ENCODE results near the gene UFD1.

The UFD1 gene

DNA sequence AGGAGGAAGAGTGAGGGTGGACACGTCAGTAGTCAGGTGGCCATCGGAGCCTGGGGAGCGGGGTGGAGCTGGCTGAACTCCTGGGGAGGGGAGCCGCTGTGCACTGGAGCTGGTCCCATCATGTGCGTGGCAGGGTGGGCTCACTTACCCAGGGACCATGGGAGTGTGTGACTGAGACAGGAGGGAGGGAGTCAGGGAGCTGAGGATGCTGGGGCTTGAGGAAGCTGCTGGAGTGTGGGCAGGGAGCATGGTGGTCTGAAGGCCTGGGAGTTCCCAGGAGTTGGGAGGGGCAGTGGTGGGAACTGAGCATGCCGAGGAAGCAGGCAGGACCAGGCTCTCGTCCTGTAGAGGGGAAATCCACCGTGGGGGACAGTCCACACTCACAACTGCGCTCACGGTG is 27.2 kb upstream of the UFD1 start:
- H3K9ac ChIP-seq, result no peak overlapping the region
- no peaks in the 10 kb centered on the region for H3K79me2 ChIP-seq
- no peak overlapping the region for H2AFZ ChIP-seq
- no peaks in the 10 kb centered on the region for H3K9me3 ChIP-seq (ENCODE audit: control insufficient read depth, low read length)
- no peak overlapping the region for H3K4me2 ChIP-seq (ENCODE audit: low read length)
- no peaks in the 10 kb centered on the region for H3K27me3 ChIP-seq (ENCODE audit: control insufficient read depth, insufficient read depth, low read length)
- no peaks in the 10 kb centered on the region for H3K36me3 ChIP-seq (ENCODE audit: control insufficient read depth, insufficient read depth, low read length)
- H3K27ac ChIP-seq, result no peak overlapping the region
- TF ChIP-seq, protein P1, sequence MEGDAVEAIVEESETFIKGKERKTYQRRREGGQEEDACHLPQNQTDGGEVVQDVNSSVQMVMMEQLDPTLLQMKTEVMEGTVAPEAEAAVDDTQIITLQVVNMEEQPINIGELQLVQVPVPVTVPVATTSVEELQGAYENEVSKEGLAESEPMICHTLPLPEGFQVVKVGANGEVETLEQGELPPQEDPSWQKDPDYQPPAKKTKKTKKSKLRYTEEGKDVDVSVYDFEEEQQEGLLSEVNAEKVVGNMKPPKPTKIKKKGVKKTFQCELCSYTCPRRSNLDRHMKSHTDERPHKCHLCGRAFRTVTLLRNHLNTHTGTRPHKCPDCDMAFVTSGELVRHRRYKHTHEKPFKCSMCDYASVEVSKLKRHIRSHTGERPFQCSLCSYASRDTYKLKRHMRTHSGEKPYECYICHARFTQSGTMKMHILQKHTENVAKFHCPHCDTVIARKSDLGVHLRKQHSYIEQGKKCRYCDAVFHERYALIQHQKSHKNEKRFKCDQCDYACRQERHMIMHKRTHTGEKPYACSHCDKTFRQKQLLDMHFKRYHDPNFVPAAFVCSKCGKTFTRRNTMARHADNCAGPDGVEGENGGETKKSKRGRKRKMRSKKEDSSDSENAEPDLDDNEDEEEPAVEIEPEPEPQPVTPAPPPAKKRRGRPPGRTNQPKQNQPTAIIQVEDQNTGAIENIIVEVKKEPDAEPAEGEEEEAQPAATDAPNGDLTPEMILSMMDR (IDR thresholded peaks at IDR 0.05), result no peak
- H3K4me1 ChIP-seq, result no peaks in the 10 kb centered on the region
- H3K4me3 ChIP-seq (ENCODE audit: low read depth, low read length), result no peak overlapping the region

DNA sequence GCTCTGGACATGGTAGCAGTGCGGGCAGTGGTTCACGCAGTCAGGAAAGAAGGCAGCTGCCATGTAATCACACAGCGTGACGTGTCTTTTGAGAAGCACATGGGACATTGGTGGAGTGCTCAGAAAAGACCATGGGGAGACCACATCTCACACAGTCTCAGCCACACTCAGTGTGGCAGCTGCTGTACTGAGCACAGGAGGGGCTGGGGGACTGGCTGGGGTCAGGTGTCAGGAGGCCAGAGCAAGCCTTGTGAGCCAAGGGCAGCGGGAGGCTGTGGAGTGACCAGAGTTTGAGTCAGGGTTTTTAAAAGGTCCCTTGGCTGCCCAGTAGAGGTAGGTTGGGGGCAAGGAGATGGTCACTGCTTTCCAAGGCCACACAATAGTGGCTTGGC is 26.7 kb upstream of the UFD1 start:
- H3K4me2 ChIP-seq (ENCODE audit: low read length), result no peak overlapping the region
- no peaks in the 10 kb centered on the region for H3K79me2 ChIP-seq
- no peaks in the 10 kb centered on the region for H3K4me1 ChIP-seq
- H3K9me3 ChIP-seq (ENCODE audit: control insufficient read depth, low read length), result no peaks in the 10 kb centered on the region
- no peak overlapping the region for H3K27ac ChIP-seq
- no peak overlapping the region for H2AFZ ChIP-seq
- TF ChIP-seq, protein P1 (IDR thresholded peaks at IDR 0.05), result no peak
- no peak overlapping the region for H3K9ac ChIP-seq
- no peaks in the 10 kb centered on the region for H3K36me3 ChIP-seq (ENCODE audit: control insufficient read depth, insufficient read depth, low read length)
- H3K27me3 ChIP-seq (ENCODE audit: control insufficient read depth, insufficient read depth, low read length), result no peaks in the 10 kb centered on the region
- H3K4me3 ChIP-seq (ENCODE audit: low read depth, low read length), result no peak overlapping the region

DNA sequence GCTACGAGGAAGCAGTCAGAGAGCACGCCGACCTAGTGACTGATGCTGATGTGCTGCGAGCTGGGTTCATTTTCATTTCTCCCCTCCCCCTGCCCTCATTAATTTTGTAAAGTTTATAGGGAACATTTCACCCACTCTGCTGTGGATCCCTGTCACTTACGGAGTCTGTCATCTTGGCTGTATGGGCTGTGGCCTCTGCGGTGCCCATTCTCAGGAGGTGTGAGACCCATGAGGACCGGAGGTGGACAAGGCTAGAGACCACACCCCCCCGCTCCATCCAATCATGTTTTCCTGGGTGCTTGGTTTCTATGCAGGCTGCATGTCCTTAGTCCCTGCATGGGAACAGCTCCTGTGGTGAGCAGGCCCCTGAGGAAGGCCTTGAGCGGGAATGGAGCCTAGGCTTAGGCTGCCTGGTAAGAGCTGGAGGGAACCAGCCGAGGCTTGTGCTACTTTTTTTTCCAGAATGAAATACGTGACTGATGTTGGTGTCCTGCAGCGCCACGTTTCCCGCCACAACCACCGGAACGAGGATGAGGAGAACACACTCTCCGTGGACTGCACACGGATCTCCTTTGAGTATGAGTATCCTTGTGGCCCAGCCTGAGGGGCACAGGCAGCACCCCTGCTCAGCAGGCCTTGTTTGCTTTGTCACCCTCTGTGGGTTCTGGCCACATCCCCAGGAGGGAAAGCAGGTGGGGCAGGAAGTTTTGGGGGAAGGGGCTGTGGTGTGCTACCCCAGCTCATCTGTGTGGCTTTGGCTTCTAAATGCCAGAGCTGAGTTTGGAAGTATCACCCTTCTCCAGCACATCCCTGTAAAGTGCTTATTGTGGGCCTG is 26.1 kb upstream of the UFD1 start:
- H3K79me2 ChIP-seq, result no peaks in the 10 kb centered on the region
- TF ChIP-seq, protein P1 (IDR thresholded peaks at IDR 0.05), result no peak
- no peak overlapping the region for H3K4me3 ChIP-seq (ENCODE audit: low read depth, low read length)
- H3K27ac ChIP-seq, result no peak overlapping the region
- no peaks in the 10 kb centered on the region for H3K9me3 ChIP-seq (ENCODE audit: control insufficient read depth, low read length)
- no peak overlapping the region for H2AFZ ChIP-seq
- H3K27me3 ChIP-seq (ENCODE audit: control insufficient read depth, insufficient read depth, low read length), result no peaks in the 10 kb centered on the region
- no peaks in the 10 kb centered on the region for H3K36me3 ChIP-seq (ENCODE audit: control insufficient read depth, insufficient read depth, low read length)
- no peaks in the 10 kb centered on the region for H3K4me1 ChIP-seq
- H3K9ac ChIP-seq, result no peak overlapping the region
- no peak overlapping the region for H3K4me2 ChIP-seq (ENCODE audit: low read length)

DNA sequence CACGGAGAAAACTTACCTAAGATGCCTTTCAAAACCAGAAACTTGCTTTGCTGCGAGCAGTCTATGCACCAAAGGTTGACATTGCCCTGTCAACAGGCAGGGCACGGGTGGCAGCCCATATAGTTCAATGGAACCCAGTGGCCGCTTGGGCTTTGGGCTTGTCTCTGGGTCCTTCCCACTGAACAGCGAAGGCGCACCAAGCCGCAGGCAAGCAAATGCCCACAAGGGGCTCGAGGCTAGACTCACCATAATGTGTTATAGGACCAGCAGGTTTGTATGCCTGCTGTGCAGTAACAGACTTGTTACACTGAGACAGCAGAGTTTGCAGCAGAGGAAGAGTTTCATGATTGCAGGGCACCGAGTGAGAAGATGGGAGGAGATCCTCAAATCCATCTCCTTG is 24.9 kb upstream of the UFD1 start:
- H3K4me2 ChIP-seq (ENCODE audit: low read length), result no peak overlapping the region
- no peaks in the 10 kb centered on the region for H3K79me2 ChIP-seq
- H3K4me1 ChIP-seq, result no peaks in the 10 kb centered on the region
- no peak overlapping the region for H3K27ac ChIP-seq
- H3K4me3 ChIP-seq (ENCODE audit: low read depth, low read length), result no peak overlapping the region
- H3K36me3 ChIP-seq (ENCODE audit: control insufficient read depth, insufficient read depth, low read length), result no peaks in the 10 kb centered on the region
- H3K27me3 ChIP-seq (ENCODE audit: control insufficient read depth, insufficient read depth, low read length), result no peaks in the 10 kb centered on the region
- no peak overlapping the region for H3K9ac ChIP-seq
- no peak overlapping the region for H2AFZ ChIP-seq
- no peaks in the 10 kb centered on the region for H3K9me3 ChIP-seq (ENCODE audit: control insufficient read depth, low read length)
- TF ChIP-seq, protein P1 (IDR thresholded peaks at IDR 0.05), result no peak

DNA sequence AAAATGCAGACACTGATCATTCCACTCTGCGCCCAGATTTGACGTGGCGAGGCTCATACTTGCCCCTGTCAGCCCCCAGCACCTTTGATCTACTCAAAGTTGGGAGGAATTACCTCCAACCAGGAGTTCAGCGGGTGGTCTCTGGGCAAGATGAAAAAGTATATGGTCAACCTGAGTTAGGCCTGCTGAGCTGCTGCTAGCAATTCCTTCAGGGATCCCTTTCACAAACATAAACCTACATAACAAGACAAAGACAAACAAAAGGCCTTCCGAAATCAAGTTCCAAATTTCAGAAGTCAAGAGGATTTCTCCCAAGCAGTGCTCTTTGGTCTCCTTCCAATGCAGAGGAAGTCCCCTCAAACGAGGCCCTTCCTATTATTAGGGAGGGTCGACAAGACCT is 24.4 kb upstream of the UFD1 start:
- no peaks in the 10 kb centered on the region for H3K79me2 ChIP-seq
- H3K36me3 ChIP-seq (ENCODE audit: control insufficient read depth, insufficient read depth, low read length), result no peaks in the 10 kb centered on the region
- TF ChIP-seq, protein P1 (IDR thresholded peaks at IDR 0.05), result no peak
- no peak overlapping the region for H2AFZ ChIP-seq
- no peak overlapping the region for H3K9ac ChIP-seq
- H3K4me3 ChIP-seq (ENCODE audit: low read depth, low read length), result no peak overlapping the region
- no peaks in the 10 kb centered on the region for H3K4me1 ChIP-seq
- H3K9me3 ChIP-seq (ENCODE audit: control insufficient read depth, low read length), result no peaks in the 10 kb centered on the region
- no peaks in the 10 kb centered on the region for H3K27me3 ChIP-seq (ENCODE audit: control insufficient read depth, insufficient read depth, low read length)
- H3K4me2 ChIP-seq (ENCODE audit: low read length), result no peak overlapping the region
- no peak overlapping the region for H3K27ac ChIP-seq
